GM18502 (cell line): ENCODE results near the gene CLMP.
"Not testable (repeated sequence)": the region's sequence is repeated elsewhere in the genome, so short reads cannot be mapped to it uniquely, and the experiment has no call there.

ENCODE experiments used
- ATAC-seq: cut with Tn5 transposase; IDR thresholded peaks from one replicate; pipeline ENCODE4 v1.9.1; 2021; ENCODE audit warnings: mild to moderate bottlenecking; ENCODE audit not compliant: unreplicated experiment, poor library complexity

The CLMP gene

GRCh38 chr11:123100379-123101085 lies 94.5 kb downstream of the CLMP start:
- ATAC-seq = no peak

- no peak for ATAC-seq
Observed at GRCh38 chr11:123098990-123099389, 96.1 kb downstream of the CLMP start.

- no peak for ATAC-seq
Observed at GRCh38 chr11:123093739-123094138, 101.3 kb downstream of the CLMP start.

GRCh38 chr11:123091506-123091905 lies 103.5 kb downstream of the CLMP start:
- no peak for ATAC-seq

- not testable (repeated sequence) for ATAC-seq
Observed at GRCh38 chr11:123090168-123090567, 104.9 kb downstream of the CLMP start.

- not testable (repeated sequence) for ATAC-seq
Observed at GRCh38 chr11:123088896-123089295, 106.2 kb downstream of the CLMP start.

- peak; percentile 88 for ATAC-seq
Observed at GRCh38 chr11:123087657-123088056, 107.4 kb downstream of the CLMP start.

GRCh38 chr11:123086305-123086704 lies 108.7 kb downstream of the CLMP start:
- no peak for ATAC-seq

- ATAC-seq = no peak
Observed at GRCh38 chr11:123085497-123085896, 109.6 kb downstream of the CLMP start.

- ATAC-seq = no peak
Observed at GRCh38 chr11:123084454-123084853, 110.6 kb downstream of the CLMP start.

GRCh38 chr11:123083623-123084029 lies 111.4 kb downstream of the CLMP start:
- no peak for ATAC-seq

- no peak for ATAC-seq
Observed at GRCh38 chr11:123082977-123083376, 112.1 kb downstream of the CLMP start.

GRCh38 chr11:123080015-123080414 lies 115.0 kb downstream of the CLMP start:
- ATAC-seq = no peak

GRCh38 chr11:123076484-123076883 lies 118.6 kb downstream of the CLMP start:
- ATAC-seq = no peak

GRCh38 chr11:123073343-123074057 lies 121.5 kb downstream of the CLMP start:
- no peak for ATAC-seq

- ATAC-seq = no peak
Observed at GRCh38 chr11:123072762-123073161, 122.3 kb downstream of the CLMP start.

- ATAC-seq = no peak
Observed at GRCh38 chr11:123072332-123072761, 122.7 kb downstream of the CLMP start.

GRCh38 chr11:123069908-123070821 lies 124.9 kb downstream of the CLMP start:
- peak; percentile 55 for ATAC-seq

GRCh38 chr11:123065621-123066020 lies 129.4 kb downstream of the CLMP start:
- ATAC-seq = no peak

- ATAC-seq = no peak
Observed at GRCh38 chr11:123063826-123064657, 131.0 kb downstream of the CLMP start.
